GM12874 (cell line): ENCODE results near the gene FTSJ1.

ENCODE experiments used
- CTCF ChIP-seq: IDR thresholded peaks from 2 replicates; pipeline ENCODE4 v1.5.1; 2011; ENCODE audit warnings: low read depth, mild to moderate bottlenecking, control low read depth, low read length, moderate library complexity; ENCODE audit not compliant: insufficient read depth

FTSJ1 gene

GRCh38 chrX:48509245-48509590 lies 33.2 kb downstream of the FTSJ1 start:
- no peak for TF ChIP-seq CTCF

GRCh38 chrX:48509619-48510018 lies 33.6 kb downstream of the FTSJ1 start:
- TF ChIP-seq CTCF, result no peak

DNA sequence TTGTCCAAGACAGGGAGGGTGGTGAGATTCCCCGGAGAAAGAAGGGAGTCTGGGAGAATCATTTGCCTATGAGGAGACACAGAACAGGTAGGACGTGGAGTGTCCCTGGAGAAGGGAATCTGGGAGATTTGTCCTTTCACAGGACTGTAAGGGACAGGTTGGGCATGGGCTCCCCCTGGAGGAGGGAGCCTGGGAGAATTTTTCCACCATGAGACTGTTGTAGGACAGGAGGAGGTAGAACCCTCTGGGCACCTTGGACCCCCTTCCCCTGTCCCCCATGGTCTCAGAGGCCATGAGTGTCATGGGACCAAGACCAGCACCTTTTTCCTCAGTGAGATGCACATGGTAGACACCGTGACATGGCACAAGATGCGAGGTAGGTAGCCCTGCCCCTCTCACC lies 35.6 kb downstream of the FTSJ1 start:
- no peak for TF ChIP-seq CTCF

DNA sequence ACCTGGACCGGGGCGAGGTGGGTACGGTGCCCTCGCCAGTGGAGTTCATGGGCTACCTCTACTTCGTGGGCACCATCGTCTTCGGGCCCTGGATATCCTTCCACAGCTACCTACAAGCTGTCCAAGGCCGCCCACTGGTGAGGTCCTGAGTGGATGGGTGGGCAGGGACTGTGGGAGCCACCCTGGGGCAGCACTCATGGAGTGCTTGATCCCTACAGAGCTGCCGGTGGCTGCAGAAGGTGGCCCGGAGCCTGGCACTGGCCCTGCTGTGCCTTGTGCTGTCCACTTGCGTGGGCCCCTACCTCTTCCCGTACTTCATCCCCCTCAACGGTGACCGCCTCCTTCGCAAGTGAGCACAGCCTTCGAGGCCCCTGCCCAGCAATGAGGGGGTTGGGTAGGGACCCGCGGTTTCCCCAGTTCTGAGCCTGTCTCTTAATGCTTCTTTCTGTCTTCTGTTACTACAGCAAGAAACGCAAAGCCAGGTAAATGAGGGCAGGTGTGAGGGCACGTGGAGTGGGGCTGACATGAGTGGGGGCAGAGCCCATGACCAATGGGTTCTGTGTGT lies 36.5 kb downstream of the FTSJ1 start:
- no peak for TF ChIP-seq CTCF

GRCh38 chrX:48513670-48514069 lies 37.7 kb downstream of the FTSJ1 start:
- TF ChIP-seq CTCF, result no peak

- no peak for TF ChIP-seq CTCF
These were observed 38.3 kb downstream of the FTSJ1 start for GRCh38 chrX:48514126-48514806.

DNA sequence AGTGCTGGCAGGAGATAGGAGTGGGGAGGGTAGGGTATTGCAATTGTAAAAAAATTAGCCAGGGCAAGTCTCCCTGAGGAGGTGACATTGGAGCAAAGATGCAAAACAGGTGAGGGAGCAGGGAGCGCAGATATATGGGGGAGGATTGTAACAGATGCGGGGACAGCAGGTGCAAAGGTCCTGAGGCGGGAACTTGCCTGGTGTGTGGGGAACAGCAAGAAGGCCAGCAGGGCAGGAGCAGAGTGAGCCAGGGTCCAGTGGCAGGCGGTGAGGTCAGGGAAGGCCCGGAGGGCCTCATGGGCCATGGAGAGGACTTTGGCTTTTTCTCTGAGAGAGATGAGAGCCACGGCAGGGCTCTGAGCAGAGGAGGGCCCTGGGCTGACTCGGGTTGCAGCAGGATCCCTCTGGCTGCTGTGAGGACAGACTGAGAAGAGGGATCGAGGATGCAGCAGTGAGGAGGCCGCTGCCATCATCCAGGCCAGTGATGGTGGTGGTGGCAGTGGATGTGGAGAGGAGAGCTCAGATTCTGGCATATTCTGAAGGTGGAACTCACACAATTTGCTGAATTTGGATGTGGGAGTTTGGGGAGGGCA lies 39.0 kb downstream of the FTSJ1 start:
- no peak for TF ChIP-seq CTCF
